GM19438 (cell line): ENCODE measurements around the gene NFAT5.
"Not testable (repeated sequence)": the region's sequence is repeated elsewhere in the genome, so short reads cannot be mapped to it uniquely, and the experiment has no call there.

Experiments used
- ATAC-seq: cut with Tn5 transposase; IDR thresholded peaks from one replicate; pipeline ENCODE4 v1.9.1; 2021; ENCODE audit warnings: low read depth; ENCODE audit not compliant: unreplicated experiment

Gene NFAT5, protein sequence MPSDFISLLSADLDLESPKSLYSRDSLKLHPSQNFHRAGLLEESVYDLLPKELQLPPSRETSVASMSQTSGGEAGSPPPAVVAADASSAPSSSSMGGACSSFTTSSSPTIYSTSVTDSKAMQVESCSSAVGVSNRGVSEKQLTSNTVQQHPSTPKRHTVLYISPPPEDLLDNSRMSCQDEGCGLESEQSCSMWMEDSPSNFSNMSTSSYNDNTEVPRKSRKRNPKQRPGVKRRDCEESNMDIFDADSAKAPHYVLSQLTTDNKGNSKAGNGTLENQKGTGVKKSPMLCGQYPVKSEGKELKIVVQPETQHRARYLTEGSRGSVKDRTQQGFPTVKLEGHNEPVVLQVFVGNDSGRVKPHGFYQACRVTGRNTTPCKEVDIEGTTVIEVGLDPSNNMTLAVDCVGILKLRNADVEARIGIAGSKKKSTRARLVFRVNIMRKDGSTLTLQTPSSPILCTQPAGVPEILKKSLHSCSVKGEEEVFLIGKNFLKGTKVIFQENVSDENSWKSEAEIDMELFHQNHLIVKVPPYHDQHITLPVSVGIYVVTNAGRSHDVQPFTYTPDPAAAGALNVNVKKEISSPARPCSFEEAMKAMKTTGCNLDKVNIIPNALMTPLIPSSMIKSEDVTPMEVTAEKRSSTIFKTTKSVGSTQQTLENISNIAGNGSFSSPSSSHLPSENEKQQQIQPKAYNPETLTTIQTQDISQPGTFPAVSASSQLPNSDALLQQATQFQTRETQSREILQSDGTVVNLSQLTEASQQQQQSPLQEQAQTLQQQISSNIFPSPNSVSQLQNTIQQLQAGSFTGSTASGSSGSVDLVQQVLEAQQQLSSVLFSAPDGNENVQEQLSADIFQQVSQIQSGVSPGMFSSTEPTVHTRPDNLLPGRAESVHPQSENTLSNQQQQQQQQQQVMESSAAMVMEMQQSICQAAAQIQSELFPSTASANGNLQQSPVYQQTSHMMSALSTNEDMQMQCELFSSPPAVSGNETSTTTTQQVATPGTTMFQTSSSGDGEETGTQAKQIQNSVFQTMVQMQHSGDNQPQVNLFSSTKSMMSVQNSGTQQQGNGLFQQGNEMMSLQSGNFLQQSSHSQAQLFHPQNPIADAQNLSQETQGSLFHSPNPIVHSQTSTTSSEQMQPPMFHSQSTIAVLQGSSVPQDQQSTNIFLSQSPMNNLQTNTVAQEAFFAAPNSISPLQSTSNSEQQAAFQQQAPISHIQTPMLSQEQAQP (N-terminal part only)

DNA sequence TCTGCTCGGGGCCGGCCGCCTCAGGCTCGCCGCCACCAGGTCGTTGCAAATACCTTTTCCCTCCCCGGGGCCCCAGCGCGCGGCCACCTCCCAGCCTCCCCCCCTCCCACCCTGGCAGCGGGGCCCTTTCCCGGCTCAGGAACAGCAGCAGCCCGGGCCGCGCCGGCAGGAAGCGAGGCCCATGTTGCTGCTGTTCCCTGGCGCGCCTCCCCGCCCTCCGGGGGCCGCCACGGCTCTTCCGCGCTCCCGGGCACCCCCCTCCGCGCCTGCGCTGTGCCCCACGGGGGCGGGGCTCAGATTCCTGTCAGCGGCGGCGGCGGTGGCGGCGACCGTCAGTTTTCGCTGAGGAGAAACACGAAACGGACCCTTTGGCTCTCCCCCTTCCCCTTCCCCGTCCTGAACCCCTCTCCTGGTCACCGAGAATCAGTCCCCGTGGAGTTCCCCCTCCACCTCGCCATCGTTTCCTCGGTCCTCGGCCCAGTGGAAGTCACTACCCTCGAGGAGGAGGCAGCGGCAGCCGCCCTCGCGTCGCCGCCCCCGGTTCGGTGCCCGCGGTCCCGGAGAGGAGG, at the start of gene NFAT5:
Gene NFAT5, plus strand, starts transcription at position 296 of the 569 bp plus-strand sequence. CDS start 336 bp downstream, outside the sequence.
- ATAC-seq, result peak; percentile 52

DNA sequence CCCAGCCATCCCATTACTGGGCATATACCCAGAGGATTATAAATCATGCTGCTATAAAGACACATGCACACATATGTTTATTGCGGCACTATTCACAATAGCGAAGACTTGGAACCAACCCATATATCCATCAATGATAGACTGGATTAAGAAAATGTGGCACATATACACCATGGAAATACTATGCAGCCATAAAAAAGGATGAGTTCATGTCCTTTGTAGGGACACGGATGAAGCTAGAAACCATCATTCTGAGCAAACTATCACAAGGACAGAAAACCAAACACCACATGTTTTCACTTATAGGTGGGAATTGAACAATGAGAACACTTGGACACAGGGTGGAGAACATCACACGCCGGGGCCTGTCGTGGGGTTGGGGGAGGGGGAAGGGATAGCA, 47.9 kb upstream of the NFAT5 start:
- ATAC-seq, result not testable (repeated sequence)

DNA sequence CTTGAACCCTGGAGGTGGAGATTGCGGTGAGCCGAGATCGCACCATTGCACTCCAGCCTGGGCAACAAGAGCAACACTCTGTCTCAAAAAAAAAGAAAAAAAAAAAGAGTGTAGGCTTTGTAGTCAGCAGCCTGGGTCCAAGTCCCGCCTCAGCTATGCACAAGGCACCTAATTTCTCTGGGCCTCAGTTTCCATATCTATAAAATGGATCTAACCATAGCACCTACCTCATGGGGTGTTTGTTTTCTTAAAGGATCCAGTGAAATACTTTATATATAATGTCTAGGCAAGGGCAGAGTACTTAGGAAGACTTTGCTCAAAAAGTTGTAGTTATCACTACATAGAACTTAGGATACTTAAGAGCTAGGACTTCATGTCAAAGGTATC, 45.4 kb upstream of the NFAT5 start:
- ATAC-seq, result no peak

DNA sequence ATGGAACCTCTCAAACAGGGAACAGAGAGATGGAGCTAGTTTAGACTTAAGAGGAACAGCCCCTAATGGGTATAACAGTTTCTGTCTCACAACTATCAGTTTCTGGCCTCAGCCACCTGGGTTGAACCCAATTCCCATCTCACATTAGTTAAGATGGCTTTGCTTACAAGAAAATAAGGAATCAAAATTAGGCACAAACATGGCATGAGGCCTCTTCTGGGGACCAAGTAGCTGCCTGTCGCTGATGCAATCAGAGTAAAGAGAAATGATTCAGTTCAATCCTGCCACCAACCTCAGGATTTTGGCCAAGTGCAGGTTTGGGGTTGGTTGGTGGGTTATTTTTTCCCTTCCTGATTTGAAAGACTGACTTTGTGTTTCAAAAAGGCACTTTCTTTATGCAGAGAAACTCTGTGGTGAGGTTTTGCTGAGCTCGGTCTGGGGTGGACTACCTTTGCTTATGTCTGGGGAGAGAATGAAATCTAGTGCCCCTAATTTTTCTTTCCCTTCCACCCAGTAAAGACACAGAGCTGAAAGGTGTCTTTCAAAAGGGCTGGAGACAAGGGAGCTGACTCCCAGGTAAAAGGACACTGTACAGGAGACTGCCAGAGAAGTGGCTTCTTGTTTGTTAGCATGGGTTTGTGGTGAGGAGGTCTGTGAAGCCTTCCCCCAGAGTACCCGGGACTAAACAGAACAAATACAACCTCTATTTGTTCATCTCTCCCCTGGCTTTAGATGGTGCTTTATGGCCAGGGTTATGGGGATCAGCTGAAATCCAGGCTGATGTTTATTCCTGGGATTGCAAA, 44.8 kb upstream of the NFAT5 start:
- ATAC-seq, result peak; percentile 79

DNA sequence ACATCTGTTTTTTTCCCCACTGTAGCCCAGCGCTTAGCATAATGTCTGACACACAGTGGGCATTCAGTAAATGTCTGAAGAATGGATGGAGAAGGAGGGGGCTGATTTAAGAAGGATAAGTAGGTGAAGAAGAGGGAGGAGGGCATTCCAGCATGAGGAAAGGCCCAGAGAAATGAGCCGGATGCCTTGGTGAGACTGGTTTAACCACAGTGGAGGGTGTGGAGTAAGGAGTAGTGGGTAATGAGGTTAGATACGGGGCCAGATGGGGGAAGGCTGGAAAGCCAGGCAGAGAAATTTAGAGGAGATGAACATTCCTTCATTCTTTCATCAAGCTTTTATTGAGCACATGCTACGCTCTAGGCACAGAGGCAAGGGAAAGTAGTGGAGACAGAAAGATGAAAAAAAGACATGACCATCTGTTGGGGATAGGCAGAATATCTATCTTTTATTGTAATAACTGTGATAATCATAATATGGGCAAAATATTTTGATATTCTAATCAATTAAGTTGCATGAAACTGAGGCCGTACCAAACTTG, 43.7 kb upstream of the NFAT5 start:
- ATAC-seq, result no peak

DNA sequence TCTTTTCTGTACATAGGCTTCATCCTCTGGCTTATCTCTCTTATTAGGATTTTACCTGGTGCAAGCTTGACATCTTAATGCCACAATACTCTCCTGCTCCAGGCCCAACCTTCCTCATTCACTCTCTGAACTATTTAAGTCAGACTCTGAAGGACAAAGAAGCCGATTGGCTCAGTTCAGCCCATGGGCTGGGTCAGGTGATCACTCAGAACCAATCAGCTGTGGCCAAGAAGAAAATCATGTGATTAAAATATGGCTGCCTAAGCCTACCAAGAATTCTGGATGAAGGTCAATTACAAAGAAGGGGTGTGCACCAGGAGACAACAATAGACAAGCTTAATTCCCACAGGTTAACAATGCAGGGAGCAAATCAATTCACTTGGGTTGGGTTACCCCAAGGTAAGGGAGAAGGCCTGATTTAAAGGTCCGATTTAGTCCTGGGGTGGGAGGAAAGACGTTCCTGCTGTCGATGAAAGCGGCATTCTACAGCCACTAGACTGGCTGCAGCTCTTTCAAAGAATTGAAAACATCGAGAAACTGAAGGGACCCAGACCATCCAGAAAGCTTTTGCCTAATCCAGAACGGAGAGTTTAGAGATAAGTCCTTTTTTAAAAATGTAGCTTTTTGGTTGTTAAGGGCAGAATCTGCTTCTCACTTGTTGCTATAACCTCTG, 42.9 kb upstream of the NFAT5 start:
- no peak for ATAC-seq

DNA sequence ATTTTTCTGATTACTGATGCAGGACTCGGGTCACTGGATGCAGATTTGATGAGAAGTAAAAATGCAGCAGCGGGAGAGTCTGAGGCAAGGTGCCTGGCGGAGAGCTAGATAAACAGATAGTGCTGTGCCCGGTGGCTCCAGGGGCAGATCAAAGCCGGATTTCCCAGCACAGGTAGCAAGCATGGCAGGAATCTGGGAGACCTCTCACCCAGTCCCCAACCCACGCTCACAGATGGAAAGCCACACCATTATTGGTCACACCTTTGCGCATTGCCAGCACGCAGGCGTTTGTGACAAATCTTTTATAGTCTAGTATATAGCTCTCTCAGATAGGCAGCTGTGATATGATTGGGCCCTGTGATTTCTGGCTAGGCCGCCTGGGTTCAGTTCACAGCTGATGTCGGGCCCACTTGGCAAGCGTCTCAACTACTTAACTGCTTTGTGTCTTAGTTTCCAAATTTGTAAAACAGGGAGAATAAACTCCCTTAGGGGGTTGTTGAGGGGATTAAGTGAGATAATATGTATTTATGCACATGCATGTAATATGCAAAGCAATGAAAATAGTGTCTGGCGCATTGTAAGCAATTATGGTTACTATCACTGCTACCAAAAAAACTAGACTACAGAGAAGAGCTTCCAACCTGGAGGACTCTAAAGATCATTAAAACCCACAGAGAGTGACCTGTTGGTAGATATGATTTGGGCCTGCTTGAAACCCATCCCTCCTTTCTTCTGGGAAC, 42.0 kb upstream of the NFAT5 start:
- no peak for ATAC-seq

DNA sequence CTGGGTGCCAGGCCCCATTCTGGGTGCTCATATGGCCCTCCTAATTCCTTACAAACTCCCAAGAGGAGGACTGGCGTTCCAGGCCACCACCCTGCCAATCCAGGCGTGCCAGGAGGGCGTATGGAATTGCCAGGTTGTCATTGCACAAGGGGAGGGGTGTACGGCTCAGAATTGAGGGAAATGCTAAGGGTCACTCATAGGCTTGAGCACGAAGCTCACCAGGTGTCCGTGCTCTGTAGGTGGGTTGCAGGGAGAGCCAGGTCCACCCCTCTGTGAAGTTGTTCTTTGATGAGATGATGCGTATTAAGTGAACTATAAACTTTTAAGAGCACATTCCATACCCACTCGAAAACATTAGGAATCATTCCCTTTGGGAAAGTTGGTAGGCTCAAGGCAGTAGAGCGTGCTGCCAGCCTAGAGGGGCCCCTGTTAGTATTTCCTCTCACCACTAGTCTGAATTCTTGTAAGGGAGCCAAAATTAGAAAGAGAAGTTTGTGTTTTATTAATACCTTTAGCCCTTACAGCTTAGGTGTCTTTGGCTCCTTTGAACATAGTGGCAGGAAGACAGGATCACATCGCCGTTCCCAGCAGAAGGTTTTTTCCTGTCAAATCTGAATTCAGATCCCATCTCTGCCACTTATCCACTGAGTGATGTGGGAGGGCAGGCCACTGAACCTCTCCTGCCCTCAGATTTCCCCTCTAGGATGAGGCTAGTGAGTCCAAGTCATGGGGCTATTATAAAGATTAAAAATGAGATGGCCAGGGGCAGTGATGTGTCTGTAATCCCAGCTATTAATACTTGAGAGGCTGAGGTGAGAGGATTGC, 38.7 kb upstream of the NFAT5 start:
- no peak for ATAC-seq

DNA sequence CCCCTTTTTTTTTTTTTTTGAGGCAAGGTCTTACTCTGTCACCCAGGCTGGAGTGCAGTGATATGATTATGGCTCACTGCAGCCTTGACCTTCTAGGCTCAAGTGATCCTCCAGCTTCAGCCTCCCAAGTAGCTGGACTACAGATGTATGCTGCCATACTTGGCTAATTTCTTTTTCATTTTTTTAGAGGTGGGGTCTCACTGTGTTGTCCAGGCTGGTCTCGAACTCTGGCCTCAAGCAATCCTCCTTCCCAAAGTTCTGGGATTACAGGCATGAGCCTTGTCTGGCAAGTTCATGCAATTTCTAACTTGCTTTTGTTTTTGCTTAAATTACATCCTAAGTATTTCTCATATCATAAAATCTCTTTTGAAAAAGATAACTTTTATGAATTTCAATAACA, 33.8 kb upstream of the NFAT5 start:
- ATAC-seq, result no peak

DNA sequence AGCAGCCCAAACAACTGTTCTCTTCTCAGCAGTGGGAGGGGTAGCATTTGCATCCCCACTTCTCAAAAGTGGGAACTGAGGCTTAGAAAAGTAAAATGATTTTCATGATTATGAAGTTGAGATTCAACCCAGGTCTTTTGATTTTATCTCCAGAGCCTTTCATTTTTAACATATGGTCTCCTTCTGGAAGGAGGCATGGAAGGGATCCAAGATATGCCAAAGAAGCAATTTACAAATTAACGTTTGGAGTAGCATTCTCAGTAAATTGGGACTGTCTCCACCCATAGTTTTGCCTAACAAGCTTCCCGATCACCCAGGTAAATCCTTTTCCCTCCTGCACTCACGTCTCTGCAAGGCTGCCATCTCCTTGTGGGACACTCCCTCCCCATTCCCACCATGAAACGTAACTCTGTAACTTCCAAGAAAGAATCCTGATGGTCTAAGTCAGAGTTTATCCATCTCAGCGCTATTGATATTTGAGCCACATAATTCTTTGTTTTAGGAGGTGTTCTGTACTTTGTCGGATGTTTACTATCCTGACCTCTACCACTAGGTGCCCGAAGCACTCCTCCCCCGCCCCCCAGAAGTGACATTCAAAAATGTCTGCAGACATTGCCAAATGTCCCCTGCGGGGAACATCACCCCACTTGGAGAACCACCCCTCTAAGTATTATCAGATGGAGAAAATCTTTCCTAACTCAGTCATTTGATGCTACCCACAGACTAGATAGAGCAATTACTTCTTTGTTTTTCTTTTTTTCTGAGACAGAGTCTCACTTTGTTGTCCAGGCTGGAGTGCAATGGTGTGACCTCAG, 32.9 kb upstream of the NFAT5 start:
- no peak for ATAC-seq

DNA sequence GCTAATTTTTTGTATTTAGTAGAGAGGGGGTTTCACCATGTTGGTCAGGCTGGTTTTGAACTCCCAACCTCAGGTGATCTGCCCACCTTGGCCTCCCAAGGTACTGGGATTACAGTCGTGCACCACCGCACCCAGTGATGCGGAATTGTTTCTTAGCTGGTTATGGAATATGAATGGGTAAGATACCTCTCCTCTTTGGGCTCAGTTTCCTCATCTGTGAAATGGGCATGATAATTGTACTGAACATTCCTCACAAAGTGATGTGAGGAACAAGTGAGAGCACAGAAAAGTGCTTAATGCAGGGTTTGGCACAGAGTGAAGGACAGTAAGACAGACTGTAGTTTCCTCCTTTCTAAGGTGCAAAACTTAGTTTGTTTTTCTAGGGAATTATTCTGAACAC, 31.0 kb upstream of the NFAT5 start:
- ATAC-seq, result no peak

DNA sequence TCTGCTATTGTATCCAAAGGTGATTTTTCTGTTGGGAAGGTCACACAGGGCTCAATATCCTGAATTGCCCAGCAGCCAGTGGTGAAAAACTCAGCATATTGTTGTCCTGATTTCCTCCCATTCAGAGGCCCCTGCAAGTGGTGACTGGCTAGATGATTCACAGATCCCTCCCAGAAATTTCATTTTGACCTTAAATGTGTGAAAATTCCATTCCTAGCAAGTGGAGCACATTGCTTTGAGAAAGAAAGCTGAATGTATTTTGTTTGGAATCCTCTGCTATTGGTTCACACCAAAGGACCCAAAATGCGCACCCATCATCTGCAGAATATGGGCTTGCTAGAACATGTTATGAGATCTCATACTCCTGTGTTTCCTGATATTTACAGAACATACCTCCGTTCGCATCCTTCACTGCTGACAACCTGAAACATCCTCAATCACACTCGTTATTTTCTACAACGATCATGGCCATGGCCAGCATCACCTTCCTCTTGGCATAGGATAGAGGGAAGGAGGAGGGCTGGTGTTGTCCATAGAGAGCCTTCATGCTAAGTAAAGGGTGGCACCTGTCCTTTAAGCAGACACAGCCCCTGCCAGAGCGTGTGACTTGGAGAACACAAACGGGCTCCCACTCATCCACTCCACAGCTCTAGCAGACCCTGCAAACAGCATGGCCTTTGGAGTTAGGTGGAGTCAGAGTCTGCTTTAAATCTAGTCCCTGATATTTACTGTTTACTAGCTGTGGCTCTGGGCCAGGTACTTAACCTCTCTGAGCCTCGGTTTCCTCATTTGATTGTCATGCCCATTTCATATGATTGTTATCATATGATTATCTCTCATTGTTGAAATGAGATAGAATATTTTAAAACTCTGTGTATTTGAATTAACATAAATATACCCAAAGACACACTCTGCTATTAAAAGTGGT, 30.4 kb upstream of the NFAT5 start:
- no peak for ATAC-seq

DNA sequence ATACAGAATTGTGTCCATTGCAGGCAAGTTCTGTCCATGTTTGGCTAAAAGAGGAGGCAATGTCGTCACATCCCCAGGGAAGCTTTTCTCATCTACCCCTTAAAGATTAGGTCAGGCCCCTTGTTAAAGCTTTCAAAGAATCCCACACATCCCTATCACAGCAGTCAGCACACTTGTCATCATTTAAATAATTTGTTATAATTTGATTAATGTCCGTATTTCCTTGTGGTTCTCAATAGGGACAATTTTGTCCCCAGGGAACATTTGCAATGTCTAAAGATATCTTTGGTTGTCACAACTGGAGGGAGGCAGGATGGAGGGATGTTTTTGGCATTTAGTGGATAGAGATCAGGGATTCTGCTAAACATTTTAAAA, 28.1 kb upstream of the NFAT5 start:
- ATAC-seq, result no peak

DNA sequence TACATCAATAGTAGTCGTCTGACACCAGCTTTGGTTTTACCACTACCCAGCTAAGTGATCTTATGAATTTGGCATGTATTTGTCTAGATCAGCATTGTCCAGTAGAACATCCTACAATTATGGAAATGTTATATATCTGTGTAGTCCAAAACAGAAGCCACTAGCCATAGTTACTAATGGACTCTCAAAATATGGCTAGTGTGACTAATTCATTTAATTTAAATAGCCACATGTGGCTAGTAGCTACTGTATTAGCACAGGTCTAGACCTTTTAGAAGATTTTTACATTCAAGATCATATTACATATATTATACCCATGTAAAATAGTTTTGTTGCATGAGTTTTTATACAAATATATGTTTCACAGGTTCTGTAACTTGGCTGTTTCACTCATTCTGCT, 27.0 kb upstream of the NFAT5 start:
- no peak for ATAC-seq

DNA sequence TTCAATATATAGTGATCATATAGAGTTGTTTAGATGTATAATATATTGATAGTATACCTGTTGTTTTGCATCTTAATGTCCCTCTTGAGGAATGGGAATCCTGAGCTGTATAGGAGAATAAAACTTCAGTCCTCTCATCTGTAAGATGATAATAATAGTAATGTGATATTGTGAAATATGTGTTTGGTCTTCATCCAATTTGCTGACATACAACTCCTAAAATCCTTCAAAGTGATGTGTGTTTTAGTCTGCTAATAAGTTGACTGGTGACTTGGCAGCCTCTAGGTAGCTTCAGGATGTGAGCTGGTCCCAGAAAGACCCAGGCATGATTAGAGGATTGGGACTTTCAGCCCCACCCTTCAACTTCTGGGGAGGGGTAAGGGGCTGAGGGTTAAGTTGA, 22.8 kb upstream of the NFAT5 start:
- no peak for ATAC-seq

DNA sequence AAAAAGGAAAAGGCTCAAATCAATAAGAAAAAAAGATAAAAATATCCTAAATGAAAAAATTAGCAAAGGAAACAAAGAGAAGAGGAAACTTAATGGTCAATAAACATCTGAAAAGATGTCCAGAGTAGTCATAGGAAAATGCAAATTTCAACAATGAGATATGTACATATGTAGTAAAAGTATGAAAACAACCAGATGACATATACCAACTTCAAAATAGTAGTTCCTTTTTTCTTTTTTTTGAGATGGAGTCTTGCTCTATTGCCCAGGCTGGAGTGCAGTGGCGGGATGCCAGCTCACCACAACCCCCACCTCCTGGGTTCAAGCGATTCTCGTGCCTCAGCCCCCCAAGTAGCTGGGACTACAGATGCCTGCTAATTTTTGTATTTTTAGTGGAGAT, 21.7 kb upstream of the NFAT5 start:
- ATAC-seq, result no peak
